ENCODE measurements around the gene IFFO2.

GRCh38 chr1:18886003-18886335, 70.5 kb downstream of the IFFO2 start:
- no peak for TF ChIP-seq RAD21 (IDR thresholded peaks at IDR 0.05; ENCODE audit: low read depth)
- TF ChIP-seq, protein P1, sequence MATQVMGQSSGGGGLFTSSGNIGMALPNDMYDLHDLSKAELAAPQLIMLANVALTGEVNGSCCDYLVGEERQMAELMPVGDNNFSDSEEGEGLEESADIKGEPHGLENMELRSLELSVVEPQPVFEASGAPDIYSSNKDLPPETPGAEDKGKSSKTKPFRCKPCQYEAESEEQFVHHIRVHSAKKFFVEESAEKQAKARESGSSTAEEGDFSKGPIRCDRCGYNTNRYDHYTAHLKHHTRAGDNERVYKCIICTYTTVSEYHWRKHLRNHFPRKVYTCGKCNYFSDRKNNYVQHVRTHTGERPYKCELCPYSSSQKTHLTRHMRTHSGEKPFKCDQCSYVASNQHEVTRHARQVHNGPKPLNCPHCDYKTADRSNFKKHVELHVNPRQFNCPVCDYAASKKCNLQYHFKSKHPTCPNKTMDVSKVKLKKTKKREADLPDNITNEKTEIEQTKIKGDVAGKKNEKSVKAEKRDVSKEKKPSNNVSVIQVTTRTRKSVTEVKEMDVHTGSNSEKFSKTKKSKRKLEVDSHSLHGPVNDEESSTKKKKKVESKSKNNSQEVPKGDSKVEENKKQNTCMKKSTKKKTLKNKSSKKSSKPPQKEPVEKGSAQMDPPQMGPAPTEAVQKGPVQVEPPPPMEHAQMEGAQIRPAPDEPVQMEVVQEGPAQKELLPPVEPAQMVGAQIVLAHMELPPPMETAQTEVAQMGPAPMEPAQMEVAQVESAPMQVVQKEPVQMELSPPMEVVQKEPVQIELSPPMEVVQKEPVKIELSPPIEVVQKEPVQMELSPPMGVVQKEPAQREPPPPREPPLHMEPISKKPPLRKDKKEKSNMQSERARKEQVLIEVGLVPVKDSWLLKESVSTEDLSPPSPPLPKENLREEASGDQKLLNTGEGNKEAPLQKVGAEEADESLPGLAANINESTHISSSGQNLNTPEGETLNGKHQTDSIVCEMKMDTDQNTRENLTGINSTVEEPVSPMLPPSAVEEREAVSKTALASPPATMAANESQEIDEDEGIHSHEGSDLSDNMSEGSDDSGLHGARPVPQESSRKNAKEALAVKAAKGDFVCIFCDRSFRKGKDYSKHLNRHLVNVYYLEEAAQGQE (IDR thresholded peaks at IDR 0.05; ENCODE audit: low read depth): no peak
- TF ChIP-seq TAF1 (IDR thresholded peaks at IDR 0.05; ENCODE audit: low read depth): no peak
- no peak for TF ChIP-seq EP300 (IDR thresholded peaks at IDR 0.05; ENCODE audit: borderline replicate concordance)
- no peak for TF ChIP-seq MAX (IDR thresholded peaks at IDR 0.05)
- TF ChIP-seq CEBPB (IDR thresholded peaks at IDR 0.05): no peak
- TF ChIP-seq YY1 (IDR thresholded peaks at IDR 0.05; ENCODE audit: low read depth): no peak
- no peak for TF ChIP-seq CREB1 (IDR thresholded peaks at IDR 0.05; ENCODE audit: low read depth)
- TF ChIP-seq EGR1 (IDR thresholded peaks at IDR 0.05): no peak

All from Ishikawa (cell line).